ENCODE data around the gene ZBTB9. TPM values are rescaled to one million over a fixed set of nuclear protein-coding genes. Genes with fewer than 3 reads are reported as not detected.

The ZBTB9 gene
- total RNA-seq, 4 donors from 2014 or later, result 0.82 to 2.2 (median 1.2) TPM

DNA sequence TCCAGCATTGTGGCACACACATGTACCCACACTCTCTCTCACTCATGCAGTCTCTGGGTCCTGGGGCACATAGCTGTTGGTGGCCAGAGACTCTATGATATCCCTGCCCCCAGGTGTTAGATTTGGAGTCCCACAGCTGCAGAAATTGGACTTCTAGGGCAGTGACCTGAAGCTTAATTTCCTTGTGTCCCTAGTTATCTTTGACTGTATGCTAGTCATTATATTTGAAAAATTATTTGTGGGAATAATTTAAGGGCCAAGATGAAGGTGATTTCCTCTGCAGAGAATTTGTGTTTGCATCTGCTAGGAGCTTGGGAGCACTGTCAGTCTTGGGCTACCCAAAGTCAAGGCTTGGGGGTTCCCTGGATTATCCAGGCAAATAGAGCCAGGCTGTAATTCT is 50.1 kb downstream of the ZBTB9 start:
- Histone ChIP-seq H3K4me1 (peaks cover 0 to 4% of the 10 kb centered on the region in 2 donors), H3K27me3 (no peaks in the 10 kb centered on the region), H3K27ac (no peak overlapping the region), H3K9me3 (no peaks in the 10 kb centered on the region), H3K36me3 (no peaks in the 10 kb centered on the region), H3K4me3 (no peak overlapping the region)
- no peak for TF ChIP-seq POLR2A (IDR thresholded peaks at IDR 0.05)
- TF ChIP-seq, protein P1, sequence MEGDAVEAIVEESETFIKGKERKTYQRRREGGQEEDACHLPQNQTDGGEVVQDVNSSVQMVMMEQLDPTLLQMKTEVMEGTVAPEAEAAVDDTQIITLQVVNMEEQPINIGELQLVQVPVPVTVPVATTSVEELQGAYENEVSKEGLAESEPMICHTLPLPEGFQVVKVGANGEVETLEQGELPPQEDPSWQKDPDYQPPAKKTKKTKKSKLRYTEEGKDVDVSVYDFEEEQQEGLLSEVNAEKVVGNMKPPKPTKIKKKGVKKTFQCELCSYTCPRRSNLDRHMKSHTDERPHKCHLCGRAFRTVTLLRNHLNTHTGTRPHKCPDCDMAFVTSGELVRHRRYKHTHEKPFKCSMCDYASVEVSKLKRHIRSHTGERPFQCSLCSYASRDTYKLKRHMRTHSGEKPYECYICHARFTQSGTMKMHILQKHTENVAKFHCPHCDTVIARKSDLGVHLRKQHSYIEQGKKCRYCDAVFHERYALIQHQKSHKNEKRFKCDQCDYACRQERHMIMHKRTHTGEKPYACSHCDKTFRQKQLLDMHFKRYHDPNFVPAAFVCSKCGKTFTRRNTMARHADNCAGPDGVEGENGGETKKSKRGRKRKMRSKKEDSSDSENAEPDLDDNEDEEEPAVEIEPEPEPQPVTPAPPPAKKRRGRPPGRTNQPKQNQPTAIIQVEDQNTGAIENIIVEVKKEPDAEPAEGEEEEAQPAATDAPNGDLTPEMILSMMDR (IDR thresholded peaks at IDR 0.05 in 4 of 5, conservative IDR thresholded peaks at IDR 0.05 in 1 of 5), result no peak
- intact Hi-C loops (cut with DNase I; ENCODE audit: low total_unique reads) (no loop called here), in situ Hi-C loops (cut with MboI; ENCODE audit: low sequenced_read_pairs in 4 of 4) (no loop called here)
- ATAC-seq, result no peak
- no peak for DNase-seq

DNA sequence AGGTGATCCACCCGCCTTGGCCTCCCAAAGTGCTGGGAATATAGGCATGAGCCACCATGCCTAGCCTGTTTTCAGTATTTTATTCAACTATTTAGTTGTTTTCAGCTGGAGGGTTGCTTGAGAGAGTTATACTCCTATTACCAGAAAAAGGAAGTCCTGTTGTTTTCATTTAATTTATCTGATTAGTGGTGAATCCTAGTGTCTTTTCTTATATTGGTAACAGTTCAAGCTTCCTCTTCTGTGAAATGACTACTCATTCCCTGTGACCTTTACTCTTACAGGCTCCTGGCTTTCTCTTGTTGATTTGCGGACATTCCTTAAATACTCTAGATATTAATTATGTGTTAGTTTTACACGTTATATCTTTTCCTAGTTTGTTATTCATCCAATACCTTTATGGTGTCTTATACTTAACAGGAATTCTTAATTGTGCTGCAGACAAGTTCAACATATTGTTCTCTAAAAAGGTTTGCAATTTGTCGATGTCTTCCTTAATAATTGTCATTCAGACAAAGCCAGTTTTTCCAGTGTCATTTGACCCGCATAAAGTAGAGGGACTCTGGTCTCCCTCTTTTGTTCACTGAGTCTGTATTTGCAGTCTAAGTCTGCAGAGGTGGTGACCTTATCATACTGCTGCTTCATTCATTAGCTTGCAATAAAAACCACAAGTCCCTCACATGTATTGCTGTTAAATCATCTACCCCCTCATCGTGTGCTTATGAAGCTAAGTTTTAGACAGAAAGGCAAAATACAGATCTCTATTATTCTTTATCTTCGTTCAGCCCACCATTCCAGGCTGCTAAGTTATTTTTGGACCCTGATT is 51.4 kb downstream of the ZBTB9 start:
- ATAC-seq, result no peak
- TF ChIP-seq POLR2A (IDR thresholded peaks at IDR 0.05), result no peak
- TF ChIP-seq, protein P1 (IDR thresholded peaks at IDR 0.05 in 4 of 5, conservative IDR thresholded peaks at IDR 0.05 in 1 of 5), result no peak
- intact Hi-C loops (cut with DNase I; ENCODE audit: low total_unique reads), result no loop called here

More for the DNA sequence above, 51.4 kb downstream of the ZBTB9 start:
- Histone ChIP-seq H3K4me3 (no peak overlapping the region), H3K27ac (no peak overlapping the region), H3K36me3 (no peaks in the 10 kb centered on the region), H3K9me3 (no peaks in the 10 kb centered on the region), H3K4me1 (peaks cover 0 to 4% of the 10 kb centered on the region in 2 donors), H3K27me3 (no peaks in the 10 kb centered on the region)
- no peak for DNase-seq
- in situ Hi-C loops (cut with MboI; ENCODE audit: low sequenced_read_pairs in 4 of 4), result no loop called here

Small RNAs within 50 kb of the gene (microRNA-seq; reads per million reads assigned to microRNA genes)
- 0 reads per million in 2 donors for gene MIR5004 (ENCODE audit: borderline replicate concordance in 2 of 2)

Other genes starting within 250 kb of the ZBTB9 start
- 10 to 100 TPM in 3 of 4 donors, 1 to 10 TPM in 1; 7.9 to 28.3 (median 14.3) TPM for gene HSD17B8, start 249.9 kb upstream of the ZBTB9 start, total RNA-seq
- 10 to 100 TPM in 3 of 4 donors, 1 to 10 TPM in 1; 7.4 to 16.3 (median 12.1) TPM for gene RING1, start 246.1 kb upstream of the ZBTB9 start, total RNA-seq
- gene VPS52, start 182.7 kb upstream of the ZBTB9 start, total RNA-seq, result 10 to 100 TPM; 28.7 to 52.8 (median 41.2) TPM
- gene RPS18, start 182.5 kb upstream of the ZBTB9 start, total RNA-seq, result 1,000 to 10,000 TPM; 1,834 to 2,142 (median 2,010) TPM
- gene B3GALT4, start 177.5 kb upstream of the ZBTB9 start, total RNA-seq, result 1 to 10 TPM; 1.0 to 2.0 (median 1.7) TPM
- 10 to 100 TPM; 34.5 to 57.3 (median 49.1) TPM for gene WDR46, start 165.3 kb upstream of the ZBTB9 start, total RNA-seq
- gene PFDN6, start 165.0 kb upstream of the ZBTB9 start, total RNA-seq, result 100 to 1,000 TPM in 1 of 4 donors, 10 to 100 TPM in 3; 49.9 to 106 (median 76.8) TPM
- gene RGL2, start 155.6 kb upstream of the ZBTB9 start, total RNA-seq, result 10 to 100 TPM; 39.8 to 52.3 (median 40.8) TPM
- 10 to 100 TPM; 15.9 to 42.4 (median 36.5) TPM for gene TAPBP, start 140.5 kb upstream of the ZBTB9 start, total RNA-seq
- 10 to 100 TPM in 3 of 4 donors, 1 to 10 TPM in 1; 9.0 to 19.3 (median 16.3) TPM for gene ZBTB22, start 136.8 kb upstream of the ZBTB9 start, total RNA-seq
- gene DAXX, start 131.6 kb upstream of the ZBTB9 start, total RNA-seq, result 10 to 100 TPM; 37.2 to 76.0 (median 59.8) TPM
- gene KIFC1, start 62.8 kb upstream of the ZBTB9 start, total RNA-seq, result 1 to 10 TPM in 1 of 4 donors, under 1 TPM in 1, not detected in 2; 0.64 to 1.4 TPM
- 10 to 100 TPM; 53.5 to 65.8 (median 62.9) TPM for gene PHF1, start 43.6 kb upstream of the ZBTB9 start, total RNA-seq
- 100 to 1,000 TPM in 2 of 4 donors, 10 to 100 TPM in 2; 69.9 to 119 (median 93.2) TPM for gene CUTA, start 36.5 kb upstream of the ZBTB9 start, total RNA-seq
- gene SYNGAP1, start 34.5 kb upstream of the ZBTB9 start, total RNA-seq, result 1 to 10 TPM in 3 of 4 donors, under 1 TPM in 1; 0.71 to 2.3 (median 1.3) TPM
- gene BAK1, start 125.7 kb downstream of the ZBTB9 start, total RNA-seq, result 10 to 100 TPM in 1 of 4 donors, 1 to 10 TPM in 3; 5.8 to 11.7 (median 8.2) TPM
- 1 to 10 TPM; 1.9 to 6.8 (median 4.2) TPM for gene ITPR3, start 166.7 kb downstream of the ZBTB9 start, total RNA-seq

Data from gastrocnemius medialis (tissue), 4 donors.